Stomach (tissue), 9 donors: Measurements from ENCODE around the gene SLC27A6. TPM values are rescaled to one million over a fixed set of nuclear protein-coding genes. Genes with fewer than 3 reads are reported as not detected.

ENCODE experiments used
- DNase-seq, 2 donors: peaks; one replicate each; pipeline versions ENCODE4 v3.0.0 to v3.0.0-alpha.2; 2013 to 2019
- H3K27ac ChIP-seq, 5 donors: fragments of 200-600 bp in 4 of 5; sonication (generic) in 4 of 5; one replicate each; pipeline ENCODE4 v1.5.1; 2013 to 2019; ENCODE audit warnings: mild to moderate bottlenecking in 1 of 5, moderate library complexity in 1 of 5
- H3K27me3 ChIP-seq, 3 donors: fragments of 200-600 bp; sonication (generic); one replicate each; pipeline ENCODE4 v1.5.1; 2017 to 2019; ENCODE audit warnings: mixed run types in 1 of 3
- H3K36me3 ChIP-seq, 4 donors: fragments of 200-600 bp; sonication (generic); 1 replicate in 3 of 4; 2 replicates in 1 of 4; pipeline ENCODE4 v1.5.1; 2016 to 2019
- H3K4me1 ChIP-seq, 4 donors: fragments of 200-600 bp; sonication (generic); one replicate each; pipeline ENCODE4 v1.5.1; 2016 to 2019
- H3K4me3 ChIP-seq, 4 donors: fragments of 200-600 bp; sonication (generic) in 3 of 4; one replicate each; pipeline ENCODE4 v1.5.1; 2016 to 2019; ENCODE audit warnings: mild to moderate bottlenecking in 1 of 4
- H3K9me3 ChIP-seq, 4 donors: fragments of 200-600 bp; sonication (generic); one replicate each; pipeline ENCODE4 v1.5.1; 2016 to 2019
- CTCF ChIP-seq, 7 experiments: fragments of 450-650 bp in 4 of 7; fragments of 200-600 bp in 3 of 7; sonication (generic) in 3 of 7; IDR thresholded peaks; one replicate each; pipeline ENCODE4 v1.5.1; 2016 to 2019; ENCODE audit warnings: antibody characterized with exemption in 7 of 7, control low read depth in 2 of 7, mild to moderate bottlenecking in 1 of 7
- EP300 ChIP-seq: sonication (generic); formaldehyde crosslinking; IDR thresholded peaks from one replicate; pipeline ENCODE4 v1.6.1; 2017; ENCODE audit warnings: antibody characterized with exemption
- POLR2A ChIP-seq, 4 donors: fragments of 450-650 bp; IDR thresholded peaks; one replicate each; pipeline ENCODE4 v1.6.1; 2016; ENCODE audit warnings: antibody characterized with exemption in 4 of 4, control low read depth in 2 of 4, mild to moderate bottlenecking in 1 of 4, moderate library complexity in 1 of 4
- POLR2AphosphoS5 ChIP-seq, 3 donors: sonication (generic); formaldehyde crosslinking; IDR thresholded peaks; one replicate each; pipeline ENCODE4 v1.6.1; 2016; ENCODE audit warnings: antibody characterized with exemption in 3 of 3
- WGBS, 5 donors: extraction: QIAGEN DNeasy Blood & Tissue Kit in 3 of 5; methylation state at CpG; one replicate each; pipeline versions ENCODE4 v1.1.5 to v1.1.7; 2013 to 2018; 5-methylcytosine and 5-hydroxymethylcytosine counted together
- intact Hi-C: fragments of 100-400 bp; cut with DNase I; formaldehyde crosslinking; loops from one replicate; pipeline ENCODE4 v1.15.1; 2023; ENCODE audit warnings: low total_unique reads
- polyA plus RNA-seq, 3 donors: library from polyadenylated mRNA; stranded (reverse); fragments of 200-250 nt; gene quantifications; one replicate each; pipeline ENCODE4 v1.2.3, GENCODE V29; 2013
- total RNA-seq, 5 donors: library from RNA; depleted of rRNA; stranded (reverse); fragments of >200 nt; gene quantifications; one replicate each; pipeline versions ENCODE4 v1.1.0 to v1.2.3, GENCODE V29; 2014 to 2016
- donor health status: healthy with polysubstance abuse.
- donor health status: Bipolar disorder and iron deficiency.
- donor health status: healthy.

The SLC27A6 gene
- total and polyA plus RNA-seq, 8 donors: 1.6 to 2.8 (median 2.3) TPM; not detected in 5

- WGBS, 5 donors: 76 to 89% (median 84%) methylated on average over 2 of the region's 2 CpGs
- intact Hi-C loops: no loop called here
- no peak for DNase-seq
- H3K27me3 ChIP-seq: no peaks in the 10 kb centered on the region
- no peaks in the 10 kb centered on the region for H3K4me1 ChIP-seq
- H3K27ac ChIP-seq: no peak overlapping the region
- TF ChIP-seq CTCF (IDR thresholded peaks at IDR 0.05) (no peak), EP300 (no peak), POLR2AphosphoS5 (IDR thresholded peaks at IDR 0.05) (no peak), POLR2A (IDR thresholded peaks at IDR 0.05) (no peak)
- H3K36me3 ChIP-seq: no peaks in the 10 kb centered on the region
- no peak overlapping the region for H3K4me3 ChIP-seq
- H3K9me3 ChIP-seq: no peaks in the 10 kb centered on the region
These were observed 104.0 kb downstream of the SLC27A6 start for GRCh38 chr5:129069292-129069691.

- Histone ChIP-seq H3K27ac (no peak overlapping the region), H3K4me1 (no peaks in the 10 kb centered on the region), H3K27me3 (no peaks in the 10 kb centered on the region), H3K36me3 (no peaks in the 10 kb centered on the region), H3K4me3 (no peak overlapping the region), H3K9me3 (no peaks in the 10 kb centered on the region)
- intact Hi-C loops: no loop called here
- DNase-seq: no peak
- TF ChIP-seq CTCF (IDR thresholded peaks at IDR 0.05) (no peak), POLR2AphosphoS5 (IDR thresholded peaks at IDR 0.05) (no peak), POLR2A (IDR thresholded peaks at IDR 0.05) (no peak)
- WGBS, 5 donors: 73 to 79% (median 78%) methylated on average over 3 of the region's 3 CpGs
These were observed 107.8 kb downstream of the SLC27A6 start for GRCh38 chr5:129073111-129073510.

- Histone ChIP-seq H3K4me1 (no peaks in the 10 kb centered on the region), H3K27ac (no peak overlapping the region), H3K36me3 (no peaks in the 10 kb centered on the region), H3K27me3 (no peaks in the 10 kb centered on the region), H3K9me3 (no peaks in the 10 kb centered on the region), H3K4me3 (no peak overlapping the region)
- DNase-seq: peak in 1 of 2 donors; percentile 63
- TF ChIP-seq EP300 (no peak), POLR2A (IDR thresholded peaks at IDR 0.05) (no peak), POLR2AphosphoS5 (IDR thresholded peaks at IDR 0.05) (no peak), CTCF (IDR thresholded peaks at IDR 0.05) (no peak)
- intact Hi-C loops: no loop called here
- WGBS, 5 donors: 62 to 67% (median 63%) methylated on average over 4 of the region's 4 CpGs
These were observed 109.6 kb downstream of the SLC27A6 start for GRCh38 chr5:129074903-129075302.

- intact Hi-C loops: no loop called here
- no peak for DNase-seq
- Histone ChIP-seq H3K36me3 (no peaks in the 10 kb centered on the region), H3K9me3 (no peaks in the 10 kb centered on the region), H3K27me3 (no peaks in the 10 kb centered on the region), H3K27ac (no peak overlapping the region), H3K4me3 (no peak overlapping the region), H3K4me1 (no peaks in the 10 kb centered on the region)
- TF ChIP-seq POLR2A (IDR thresholded peaks at IDR 0.05) (no peak), CTCF (IDR thresholded peaks at IDR 0.05) (no peak), POLR2AphosphoS5 (IDR thresholded peaks at IDR 0.05) (no peak), EP300 (no peak)
- WGBS, 5 donors: 50 to 66% (median 57%) methylated on average over 3 of the region's 3 CpGs
These were observed 112.3 kb downstream of the SLC27A6 start for GRCh38 chr5:129077433-129078075.
